Measurements from ENCODE around the gene TUBA1B.

The TUBA1B gene

GRCh38 chr12:49089821-49090773 lies 41.1 kb downstream of the TUBA1B start:
- no peak for DNase-seq

DNA sequence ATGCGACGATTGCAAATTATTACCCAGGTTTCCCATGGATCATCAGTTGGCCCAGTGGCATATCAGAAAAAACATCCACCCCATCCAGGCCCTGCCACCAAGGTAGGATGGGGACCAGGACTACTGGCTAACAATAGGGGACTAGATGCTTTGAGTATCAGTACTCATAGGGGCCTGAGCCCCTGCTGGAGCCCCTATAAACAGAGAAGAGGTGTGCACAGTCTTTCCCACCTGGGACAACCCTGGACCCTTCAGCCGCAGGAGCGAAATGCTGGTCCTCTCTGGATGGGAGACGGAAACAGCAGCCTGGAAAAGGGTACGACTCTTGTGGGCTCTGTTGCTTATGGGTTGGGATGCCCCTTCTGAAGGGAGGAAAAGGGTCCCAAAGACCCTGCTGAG lies 42.3 kb downstream of the TUBA1B start:
- no peak for DNase-seq

DNA sequence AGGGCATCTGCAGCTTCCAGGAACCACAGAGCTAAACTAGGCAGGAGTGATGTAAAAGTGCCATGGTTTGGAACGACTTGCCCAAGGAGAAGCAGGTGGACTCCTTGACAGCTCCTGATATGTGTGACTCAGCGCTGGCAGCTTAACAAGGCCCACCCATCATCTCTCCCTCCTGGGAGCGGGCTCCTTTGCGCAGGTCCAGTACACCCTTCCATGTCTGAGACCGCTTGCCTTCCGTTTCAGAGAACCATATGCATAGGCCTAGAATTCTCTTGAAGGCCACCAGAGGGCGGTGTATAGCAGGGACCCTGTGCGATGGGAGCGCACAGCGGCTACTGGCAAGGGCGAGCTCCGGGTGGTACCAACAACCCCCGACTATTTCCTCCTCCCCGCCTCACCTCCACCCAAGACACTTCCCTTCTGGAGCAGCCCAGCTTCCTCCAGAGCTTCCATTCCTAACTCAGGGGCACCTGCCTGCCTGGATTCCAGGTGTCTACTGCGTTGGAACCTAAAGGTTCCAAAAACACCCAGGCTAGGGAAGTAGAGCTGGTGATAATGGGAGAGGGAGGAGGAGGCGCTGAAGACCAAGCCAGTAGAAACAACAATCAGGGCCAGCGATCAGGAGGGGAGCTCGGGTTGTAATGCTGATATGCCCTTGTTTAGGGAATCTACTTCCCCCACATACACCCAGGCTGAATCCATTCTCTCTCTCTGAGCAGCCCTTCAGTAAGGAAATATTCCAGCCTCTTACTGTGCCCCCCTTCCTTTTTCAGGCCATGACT lies 42.9 kb downstream of the TUBA1B start:
- DNase-seq: peak; percentile 98

GRCh38 chr12:49086116-49086515 lies 45.1 kb downstream of the TUBA1B start:
- no peak for DNase-seq

- DNase-seq: no peak
These were observed 46.8 kb downstream of the TUBA1B start for GRCh38 chr12:49084438-49084837.

GRCh38 chr12:49079793-49080192 lies 51.4 kb downstream of the TUBA1B start:
- DNase-seq: no peak

Measured in NCI-H226 (cell line).